ENCODE data around the gene MAGI2. TPM values are rescaled to one million over a fixed set of nuclear protein-coding genes. Genes with fewer than 3 reads are reported as not detected.

The MAGI2 gene

GRCh38 chr7:77971726-77972125 is 1481.7 kb downstream of the MAGI2 start:
- no peak overlapping the region for H4K91ac ChIP-seq (ENCODE audit: low read length)

GRCh38 chr7:77967429-77967828 is 1486.0 kb downstream of the MAGI2 start:
- no peak overlapping the region for H2BK15ac ChIP-seq (ENCODE audit: low read depth, poor library complexity, severe bottlenecking)
- H3K9me3 ChIP-seq (ENCODE audit: control insufficient read depth, low read length), result no peaks in the 10 kb centered on the region
- no peak overlapping the region for H2AK5ac ChIP-seq (ENCODE audit: low read length, severe bottlenecking)
- no peak overlapping the region for H3K27ac ChIP-seq (ENCODE audit: low read length, poor library complexity, severe bottlenecking)
- H3K4me2 ChIP-seq (ENCODE audit: low read length, poor library complexity, severe bottlenecking), result no peak overlapping the region
- no peaks in the 10 kb centered on the region for H3K4me1 ChIP-seq (ENCODE audit: control insufficient read depth, insufficient read depth, low read depth, low read length)
- no peak overlapping the region for H3K4me3 ChIP-seq (ENCODE audit: insufficient read depth in 1 of 2, low read depth in 1 of 2, low read length in 2 of 2)
- no peak overlapping the region for H3K9ac ChIP-seq (ENCODE audit: low read length)
- H3K79me1 ChIP-seq (replicated peaks; ENCODE audit: low read length, poor library complexity, severe bottlenecking), result no peaks in the 10 kb centered on the region
- no peak overlapping the region for H2BK12ac ChIP-seq (ENCODE audit: low read length in 2 of 2)
- no peak overlapping the region for H2BK120ac ChIP-seq (ENCODE audit: low read depth, low read length)
- no peak overlapping the region for H2BK5ac ChIP-seq (ENCODE audit: low read depth, low read length, poor library complexity, severe bottlenecking)
- no peak overlapping the region for H3K14ac ChIP-seq (ENCODE audit: low read length in 2 of 2)
- no peak overlapping the region for H2AFZ ChIP-seq (ENCODE audit: low read depth, low read length)
- no peak for DNase-seq
- no peak overlapping the region for H4K91ac ChIP-seq (ENCODE audit: low read length)
- H3K27me3 ChIP-seq (ENCODE audit: control insufficient read depth in 1 of 2, insufficient read depth in 1 of 2, low read length in 2 of 2), result no peaks in the 10 kb centered on the region
- no peaks in the 10 kb centered on the region for H3K36me3 ChIP-seq (ENCODE audit: control insufficient read depth in 1 of 2, insufficient read depth in 2 of 2, low read depth in 1 of 2, low read length in 2 of 2)
- no peak overlapping the region for H4K8ac ChIP-seq (ENCODE audit: low read length)
- no peak overlapping the region for H3K23ac ChIP-seq (ENCODE audit: low read length in 2 of 2)
- no peak overlapping the region for H3K4ac ChIP-seq (ENCODE audit: low read depth in 1 of 2, low read length in 2 of 2)
- H3K18ac ChIP-seq (ENCODE audit: low read depth in 1 of 2, low read length in 2 of 2), result no peak overlapping the region

More at GRCh38 chr7:77971726-77972125, 1481.7 kb downstream of the MAGI2 start:
- Histone ChIP-seq H3K4me3 (ENCODE audit: insufficient read depth in 1 of 2, low read depth in 1 of 2, low read length in 2 of 2) (no peak overlapping the region), H2BK12ac (ENCODE audit: low read length in 2 of 2) (no peak overlapping the region), H2BK15ac (ENCODE audit: low read depth, poor library complexity, severe bottlenecking) (no peak overlapping the region), H2AFZ (ENCODE audit: low read depth, low read length) (no peak overlapping the region), H2BK120ac (ENCODE audit: low read depth, low read length) (no peak overlapping the region), H3K27ac (ENCODE audit: low read length, poor library complexity, severe bottlenecking) (no peak overlapping the region), H3K4me2 (ENCODE audit: low read length, poor library complexity, severe bottlenecking) (no peak overlapping the region), H3K18ac (ENCODE audit: low read depth in 1 of 2, low read length in 2 of 2) (no peak overlapping the region), H3K36me3 (ENCODE audit: control insufficient read depth in 1 of 2, insufficient read depth in 2 of 2, low read depth in 1 of 2, low read length in 2 of 2) (no peaks in the 10 kb centered on the region), H2BK5ac (ENCODE audit: low read depth, low read length, poor library complexity, severe bottlenecking) (no peak overlapping the region), H3K27me3 (ENCODE audit: control insufficient read depth in 1 of 2, insufficient read depth in 1 of 2, low read length in 2 of 2) (no peaks in the 10 kb centered on the region), H3K9me3 (ENCODE audit: control insufficient read depth, low read length) (no peaks in the 10 kb centered on the region), H3K14ac (ENCODE audit: low read length in 2 of 2) (no peak overlapping the region), H3K4me1 (ENCODE audit: control insufficient read depth, insufficient read depth, low read depth, low read length) (no peaks in the 10 kb centered on the region), H4K8ac (ENCODE audit: low read length) (no peak overlapping the region), H2AK5ac (ENCODE audit: low read length, severe bottlenecking) (no peak overlapping the region), H3K79me1 (replicated peaks; ENCODE audit: low read length, poor library complexity, severe bottlenecking) (no peaks in the 10 kb centered on the region), H3K23ac (ENCODE audit: low read length in 2 of 2) (no peak overlapping the region), H3K4ac (ENCODE audit: low read depth in 1 of 2, low read length in 2 of 2) (no peak overlapping the region), H3K9ac (ENCODE audit: low read length) (no peak overlapping the region)
- DNase-seq, result no peak

Small RNA genes lying within 50 kb of the gene (small RNA-seq; reads per million reads assigned to genes)
- gene RNU6-337P (ENCODE audit: low read depth) (not detected), gene RNU6-530P (ENCODE audit: low read depth) (not detected)
